Mucosa of stomach (tissue), 1 donor: ENCODE data around the gene INPP4B.
"Not testable (repeated sequence)": the region's sequence is repeated elsewhere in the genome, so short reads cannot be mapped to it uniquely, and the experiment has no call there.

Experiments used
- H3K27me3 ChIP-seq: one replicate; pipeline ENCODE4 v1.7.0; 2013; ENCODE audit warnings: mild to moderate bottlenecking, low read length; ENCODE audit not compliant: control insufficient read depth, insufficient read depth
- H3K36me3 ChIP-seq: one replicate; pipeline ENCODE4 v1.7.0; 2013; ENCODE audit warnings: low read length; ENCODE audit not compliant: control insufficient read depth, insufficient read depth
- H3K4me1 ChIP-seq: one replicate; pipeline ENCODE4 v1.7.0; 2013; ENCODE audit warnings: mild to moderate bottlenecking, low read length; ENCODE audit not compliant: control insufficient read depth, insufficient read depth
- H3K4me3 ChIP-seq: one replicate; pipeline ENCODE4 v1.7.0; 2013; ENCODE audit warnings: low read length
- H3K9ac ChIP-seq: one replicate; pipeline ENCODE4 v1.7.0; 2013; ENCODE audit warnings: mild to moderate bottlenecking, low read length, moderate library complexity
- H3K9me3 ChIP-seq: one replicate; pipeline ENCODE4 v1.7.0; 2013; ENCODE audit warnings: mild to moderate bottlenecking, low read length, moderate library complexity; ENCODE audit not compliant: control insufficient read depth
- donor health status: Pancreatic carcinoma.

INPP4B gene

DNA sequence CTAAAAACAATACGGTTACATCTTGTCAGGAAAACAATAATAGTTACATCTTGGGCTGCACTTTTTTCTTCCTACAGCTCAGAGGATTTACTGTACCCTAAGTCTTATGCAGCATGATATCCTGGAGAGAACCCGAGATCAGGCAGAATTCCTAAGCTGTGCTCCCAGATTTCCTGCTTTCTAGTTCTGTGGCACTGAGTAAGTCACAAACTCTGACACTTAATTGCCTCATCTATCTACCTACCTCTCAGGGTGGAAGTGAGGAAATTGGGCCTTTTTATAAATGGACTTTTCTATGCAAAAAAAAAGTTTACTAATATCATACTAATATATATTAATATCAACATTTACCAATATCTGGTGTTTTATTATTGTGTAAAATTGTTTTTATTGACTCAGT is 438.5 kb downstream of the INPP4B start:
- Histone ChIP-seq H3K9me3 (no peaks in the 10 kb centered on the region), H3K36me3 (no peaks in the 10 kb centered on the region), H3K9ac (no peak overlapping the region), H3K4me1 (peaks cover 24% of the 10 kb centered on the region), H3K4me3 (no peak overlapping the region), H3K27me3 (no peaks in the 10 kb centered on the region)

DNA sequence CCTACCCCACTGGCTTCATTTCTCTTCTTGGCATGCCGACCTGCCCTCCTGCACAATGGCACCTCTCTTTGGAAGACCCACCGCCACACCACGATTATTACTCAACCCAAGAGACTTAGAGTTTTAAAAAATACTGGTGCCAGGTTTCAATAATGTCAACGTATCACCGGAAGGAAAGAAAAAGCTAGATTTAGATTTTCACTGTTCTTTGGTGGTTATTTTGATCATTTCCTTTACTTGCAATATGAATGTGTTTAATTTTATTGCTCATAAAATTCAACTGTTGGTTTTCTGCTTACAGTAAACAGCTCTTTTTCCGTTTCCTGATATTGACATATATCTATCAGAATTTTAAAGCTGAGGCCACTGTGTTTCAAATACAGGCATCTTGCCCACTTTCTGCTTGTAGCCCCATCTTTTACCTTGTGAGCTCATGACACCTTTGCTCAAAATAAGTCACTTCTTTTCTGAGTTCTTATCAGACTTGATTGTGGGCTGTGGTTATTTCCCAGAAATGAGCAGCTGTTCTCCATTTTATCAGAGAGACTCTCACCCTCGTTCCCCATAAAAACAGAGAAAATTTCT is 439.1 kb downstream of the INPP4B start:
- peaks cover 24% of the 10 kb centered on the region for H3K4me1 ChIP-seq
- H3K36me3 ChIP-seq, result no peaks in the 10 kb centered on the region
- H3K9me3 ChIP-seq, result no peaks in the 10 kb centered on the region
- no peak overlapping the region for H3K4me3 ChIP-seq
- no peaks in the 10 kb centered on the region for H3K27me3 ChIP-seq
- H3K9ac ChIP-seq, result no peak overlapping the region

GRCh38 chr4:142406499-142406835 is 439.6 kb downstream of the INPP4B start:
- no peak overlapping the region for H3K4me3 ChIP-seq
- peaks cover 24% of the 10 kb centered on the region for H3K4me1 ChIP-seq
- no peaks in the 10 kb centered on the region for H3K27me3 ChIP-seq
- H3K36me3 ChIP-seq, result no peaks in the 10 kb centered on the region
- no peak overlapping the region for H3K9ac ChIP-seq
- no peaks in the 10 kb centered on the region for H3K9me3 ChIP-seq

DNA sequence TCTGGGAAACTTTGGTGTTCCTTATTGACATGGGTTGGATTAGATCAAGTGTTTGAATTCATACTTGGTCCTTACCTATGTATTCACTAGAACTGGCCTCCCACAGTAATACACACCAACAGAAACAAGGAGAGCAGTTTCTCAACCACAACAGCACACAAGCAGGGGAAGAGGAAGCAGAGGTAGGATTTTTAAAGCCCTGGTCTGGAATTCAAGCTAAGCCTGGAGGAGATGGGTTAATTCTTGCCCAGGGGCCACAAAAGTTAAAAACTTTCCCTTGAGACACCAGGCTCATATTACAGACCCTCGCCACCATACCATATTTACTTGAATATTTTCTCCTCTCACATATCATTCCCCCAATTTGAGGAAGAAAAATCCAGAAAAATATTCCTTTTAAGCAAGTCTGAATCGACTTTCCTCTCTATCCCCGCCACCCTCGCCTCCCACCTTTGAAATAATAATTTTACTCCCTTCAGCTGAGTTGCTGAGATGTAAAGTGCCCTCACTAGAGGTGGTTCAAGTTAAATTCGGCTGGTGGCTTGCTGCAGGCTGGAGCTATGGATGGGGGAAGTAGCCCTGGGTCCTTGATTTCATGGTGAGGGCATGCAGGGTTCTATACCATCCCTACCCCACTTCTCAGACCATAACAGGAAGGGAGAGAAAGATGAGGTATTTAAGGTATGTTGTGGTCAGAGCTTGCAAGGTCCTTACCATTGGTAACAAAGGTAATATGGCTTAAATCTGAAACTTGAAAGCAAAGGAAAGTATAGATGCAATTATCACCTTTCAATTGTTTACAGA is 440.2 kb downstream of the INPP4B start:
- no peaks in the 10 kb centered on the region for H3K9me3 ChIP-seq
- H3K4me1 ChIP-seq, result peaks cover 24% of the 10 kb centered on the region
- peak overlapping the region; percentile 7 for H3K4me3 ChIP-seq
- H3K36me3 ChIP-seq, result no peaks in the 10 kb centered on the region
- H3K27me3 ChIP-seq, result no peaks in the 10 kb centered on the region
- no peak overlapping the region for H3K9ac ChIP-seq

DNA sequence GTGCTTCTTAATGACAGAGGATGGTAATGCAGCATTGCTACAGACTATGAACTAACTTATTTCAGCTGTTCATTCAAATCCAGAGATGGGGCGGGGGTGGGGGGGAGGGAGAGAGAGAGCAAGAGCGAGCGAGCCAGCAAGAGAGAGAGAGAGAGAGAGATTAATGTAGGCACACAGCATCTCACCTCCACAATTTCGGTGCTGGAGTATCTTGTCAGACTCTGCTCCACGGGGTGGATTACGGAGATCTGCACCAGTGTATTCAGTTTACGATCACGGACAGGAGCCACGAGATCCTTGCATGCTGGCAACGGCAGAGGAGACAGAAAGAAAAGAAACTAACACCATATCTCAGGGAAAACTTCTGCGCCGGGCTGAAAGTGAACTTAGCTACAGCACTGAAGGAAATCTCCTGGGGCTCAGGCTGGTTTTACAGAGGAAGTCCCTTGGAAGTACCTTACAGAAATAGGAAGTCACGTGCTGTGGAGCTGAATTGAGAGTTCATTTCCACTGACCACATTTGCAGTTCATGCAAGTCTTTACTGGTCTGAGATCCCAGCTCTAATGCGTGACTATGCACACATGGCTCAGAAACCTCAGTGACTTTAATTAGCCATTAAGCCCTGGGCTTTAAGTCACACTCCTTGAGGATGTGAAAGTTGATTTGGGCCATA is 440.9 kb downstream of the INPP4B start:
- no peaks in the 10 kb centered on the region for H3K36me3 ChIP-seq
- no peaks in the 10 kb centered on the region for H3K27me3 ChIP-seq
- H3K9ac ChIP-seq, result peak overlapping the region; percentile 18
- H3K9me3 ChIP-seq, result no peaks in the 10 kb centered on the region
- peaks cover 24% of the 10 kb centered on the region for H3K4me1 ChIP-seq
- peak overlapping the region; percentile 7 for H3K4me3 ChIP-seq

DNA sequence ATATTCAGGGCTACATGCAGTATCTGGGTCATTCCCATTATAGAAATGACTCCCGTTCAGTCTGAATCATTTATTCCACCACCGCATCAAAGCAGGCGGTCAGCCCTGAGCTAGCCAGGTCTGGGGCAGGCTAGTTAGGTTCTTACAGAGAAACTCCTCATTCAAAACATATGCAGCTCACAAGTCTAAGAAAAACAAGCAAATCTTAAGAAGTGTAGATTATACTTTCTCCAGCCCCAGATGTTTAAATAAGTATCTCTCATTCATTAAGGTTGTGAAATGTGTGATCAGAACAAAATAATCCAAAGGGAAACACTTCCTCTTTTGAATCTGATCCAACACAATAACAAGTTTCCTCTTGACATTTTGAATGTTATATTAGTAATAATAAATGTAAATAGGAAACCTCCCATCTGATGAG is 441.9 kb downstream of the INPP4B start:
- Histone ChIP-seq H3K9me3 (no peaks in the 10 kb centered on the region), H3K9ac (no peak overlapping the region), H3K4me3 (no peak overlapping the region), H3K4me1 (peaks cover 24% of the 10 kb centered on the region), H3K36me3 (no peaks in the 10 kb centered on the region), H3K27me3 (no peaks in the 10 kb centered on the region)

- H3K36me3 ChIP-seq, result no peaks in the 10 kb centered on the region
- peaks cover 24% of the 10 kb centered on the region for H3K4me1 ChIP-seq
- no peak overlapping the region for H3K4me3 ChIP-seq
- no peak overlapping the region for H3K9ac ChIP-seq
- H3K9me3 ChIP-seq, result no peaks in the 10 kb centered on the region
- H3K27me3 ChIP-seq, result no peaks in the 10 kb centered on the region
These were observed 443.2 kb downstream of the INPP4B start for GRCh38 chr4:142402900-142403299.

- Histone ChIP-seq H3K9me3 (no peaks in the 10 kb centered on the region), H3K4me3 (no peak overlapping the region), H3K27me3 (no peaks in the 10 kb centered on the region), H3K4me1 (peaks cover 18% of the 10 kb centered on the region), H3K36me3 (no peaks in the 10 kb centered on the region), H3K9ac (no peak overlapping the region)
These were observed 443.9 kb downstream of the INPP4B start for GRCh38 chr4:142402156-142402555.

DNA sequence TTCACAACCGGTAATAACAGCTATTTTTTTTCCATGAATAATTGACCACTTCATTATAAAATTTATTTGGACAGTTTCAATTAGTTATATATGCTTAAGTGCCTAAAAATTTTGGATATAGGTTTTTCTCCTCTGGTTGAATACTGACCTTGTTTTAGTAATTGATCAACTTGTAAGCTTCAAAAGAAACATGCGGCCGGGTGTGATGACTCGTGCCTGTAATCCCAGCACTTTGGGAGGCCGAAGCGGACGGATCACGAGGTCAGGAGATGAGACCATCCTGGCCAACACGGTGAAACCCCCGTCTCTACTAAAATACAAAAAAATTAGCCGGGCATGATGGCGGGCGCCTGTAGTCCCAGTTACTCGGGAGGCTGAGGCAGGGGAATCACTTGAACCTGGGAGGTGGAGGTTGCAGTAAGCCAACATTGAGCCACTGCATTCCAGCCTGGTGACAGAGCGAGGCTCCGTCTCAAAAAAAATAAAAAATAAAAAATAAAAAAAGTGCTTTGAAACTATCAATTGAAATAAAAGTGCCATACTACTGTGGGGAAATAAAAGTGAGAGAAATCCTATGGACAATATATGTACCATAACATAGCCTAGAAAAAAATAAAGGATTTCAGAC is 448.6 kb downstream of the INPP4B start:
- not testable (repeated sequence) for H3K27me3 ChIP-seq

DNA sequence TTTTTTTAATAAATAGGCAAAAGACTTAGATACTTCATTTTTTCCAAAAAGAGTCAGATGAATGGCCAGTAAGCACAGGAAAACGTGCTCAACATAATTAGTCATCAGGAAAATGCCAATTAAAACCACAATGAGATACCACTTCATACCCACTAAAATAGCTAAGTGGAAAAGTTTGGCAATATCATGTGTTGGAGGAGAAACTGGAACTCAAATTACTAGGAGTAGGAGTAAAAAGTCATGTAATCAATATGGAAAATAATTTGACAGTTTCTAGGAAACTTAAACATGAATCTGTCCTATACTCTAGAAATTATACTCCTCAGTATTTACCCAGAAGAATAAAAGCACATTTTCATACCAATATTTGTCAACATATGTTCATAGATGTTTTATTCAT is 449.8 kb downstream of the INPP4B start:
- Histone ChIP-seq H3K27me3 (no peaks in the 10 kb centered on the region), H3K4me1 (no peaks in the 10 kb centered on the region), H3K9me3 (no peaks in the 10 kb centered on the region), H3K36me3 (no peaks in the 10 kb centered on the region), H3K9ac (no peak overlapping the region), H3K4me3 (no peak overlapping the region)

More for the DNA sequence above, 448.6 kb downstream of the INPP4B start:
- not testable (repeated sequence) for H3K4me1 ChIP-seq, H3K36me3 ChIP-seq, H3K9ac ChIP-seq, H3K4me3 ChIP-seq, H3K9me3 ChIP-seq

DNA sequence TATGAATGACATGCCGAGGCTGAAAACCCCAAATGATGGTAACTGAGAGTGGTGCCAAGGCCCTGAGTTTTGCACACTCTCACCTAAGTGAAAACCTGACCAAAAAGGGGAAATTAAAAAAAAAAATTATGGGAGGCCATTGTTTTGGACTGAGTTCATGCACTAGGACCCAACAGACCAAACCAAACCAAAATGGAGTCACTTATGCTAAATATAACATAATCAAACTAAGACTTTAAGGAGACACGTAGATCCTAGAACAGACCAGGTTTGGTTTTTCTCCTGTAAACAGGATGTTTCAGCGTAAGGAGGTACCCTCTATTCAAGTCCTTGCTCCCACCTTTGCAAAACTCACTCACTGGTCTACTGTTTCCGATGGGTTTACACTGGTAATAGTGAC is 453.0 kb downstream of the INPP4B start:
- Histone ChIP-seq H3K9ac (no peak overlapping the region), H3K4me1 (no peaks in the 10 kb centered on the region), H3K36me3 (no peaks in the 10 kb centered on the region), H3K9me3 (no peaks in the 10 kb centered on the region), H3K4me3 (no peak overlapping the region), H3K27me3 (no peaks in the 10 kb centered on the region)

DNA sequence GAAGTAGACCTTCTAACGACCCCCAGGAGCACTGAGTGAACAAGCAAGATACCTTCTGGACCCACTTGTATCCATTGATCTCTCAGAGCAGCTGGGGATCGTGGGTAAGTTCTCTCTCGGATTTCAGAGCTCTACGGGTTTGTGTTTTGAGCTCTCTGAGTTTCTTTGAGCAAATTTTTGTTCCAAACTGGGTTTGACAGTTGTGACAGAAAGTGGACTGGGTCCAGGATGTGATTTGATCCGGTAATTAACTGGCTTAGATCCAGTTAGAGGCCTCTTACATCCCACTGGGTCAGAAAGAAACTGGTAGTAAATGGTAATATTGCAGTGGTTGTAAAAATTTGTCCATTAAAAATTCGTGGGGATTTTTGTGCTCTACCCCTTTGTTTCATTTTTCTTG is 459.2 kb downstream of the INPP4B start:
- Histone ChIP-seq H3K4me1 (no peaks in the 10 kb centered on the region), H3K9me3 (no peaks in the 10 kb centered on the region), H3K27me3 (no peaks in the 10 kb centered on the region), H3K4me3 (no peak overlapping the region), H3K9ac (no peak overlapping the region), H3K36me3 (no peaks in the 10 kb centered on the region)
